GM23338 (cell line): ENCODE data around the gene SLC6A5.

Experiments used
- EZH2phosphoT487 ChIP-seq: fragments of 200-600 bp; sonication (generic); IDR thresholded peaks from one replicate; pipeline ENCODE4 v1.8.1; 2018; ENCODE audit warnings: antibody characterized with exemption; ENCODE audit not compliant: unreplicated experiment
- TF ChIP-seq, protein P1 (sequence below): IDR thresholded peaks from 2 replicates; pipeline ENCODE4 v1.6.1; 2016; ENCODE audit warnings: antibody characterized with exemption
- TF ChIP-seq, protein P2 (sequence below): IDR thresholded peaks from one replicate; pipeline ENCODE4 v1.6.1; 2018; ENCODE audit warnings: antibody characterized with exemption; ENCODE audit not compliant: unreplicated experiment
- TF ChIP-seq, protein P3 (sequence below), 2 experiments: fragments of 200-600 bp in 1 of 2; sonication (generic) in 1 of 2; conservative IDR thresholded peaks; 2 replicates each; pipeline versions ENCODE4 v1.5.1 to v1.6.1; 2016 to 2017; ENCODE audit warnings: antibody characterized with exemption in 2 of 2, low read depth in 2 of 2, mild to moderate bottlenecking in 2 of 2, moderate library complexity in 1 of 2

DNA sequence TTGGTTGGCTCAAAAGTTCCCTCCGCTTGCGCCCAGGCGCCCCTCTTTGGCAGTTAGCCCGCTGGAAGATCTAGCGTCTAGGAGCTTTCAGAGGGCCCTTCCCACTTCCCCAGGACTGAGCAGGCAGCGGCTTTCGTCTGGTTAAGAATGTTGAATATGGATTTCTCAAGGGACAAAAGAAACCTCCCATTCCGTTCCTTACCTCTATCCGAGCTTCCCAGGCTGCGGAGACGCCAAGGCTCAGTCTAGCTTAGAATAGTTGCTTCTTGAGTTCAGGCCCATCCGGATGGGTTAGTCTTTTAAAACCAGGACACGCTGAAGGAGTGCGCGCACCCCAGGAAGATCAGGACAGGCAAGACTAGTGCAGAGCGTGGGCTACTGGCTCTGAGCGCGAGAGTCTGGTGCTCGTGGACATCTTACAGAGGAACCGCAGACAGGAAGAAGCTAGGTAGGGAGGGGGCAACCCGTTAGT is 71.6 kb downstream of the SLC6A5 start:
- TF ChIP-seq, protein P1, sequence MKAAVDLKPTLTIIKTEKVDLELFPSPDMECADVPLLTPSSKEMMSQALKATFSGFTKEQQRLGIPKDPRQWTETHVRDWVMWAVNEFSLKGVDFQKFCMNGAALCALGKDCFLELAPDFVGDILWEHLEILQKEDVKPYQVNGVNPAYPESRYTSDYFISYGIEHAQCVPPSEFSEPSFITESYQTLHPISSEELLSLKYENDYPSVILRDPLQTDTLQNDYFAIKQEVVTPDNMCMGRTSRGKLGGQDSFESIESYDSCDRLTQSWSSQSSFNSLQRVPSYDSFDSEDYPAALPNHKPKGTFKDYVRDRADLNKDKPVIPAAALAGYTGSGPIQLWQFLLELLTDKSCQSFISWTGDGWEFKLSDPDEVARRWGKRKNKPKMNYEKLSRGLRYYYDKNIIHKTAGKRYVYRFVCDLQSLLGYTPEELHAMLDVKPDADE, result no peak
- TF ChIP-seq, protein P2, sequence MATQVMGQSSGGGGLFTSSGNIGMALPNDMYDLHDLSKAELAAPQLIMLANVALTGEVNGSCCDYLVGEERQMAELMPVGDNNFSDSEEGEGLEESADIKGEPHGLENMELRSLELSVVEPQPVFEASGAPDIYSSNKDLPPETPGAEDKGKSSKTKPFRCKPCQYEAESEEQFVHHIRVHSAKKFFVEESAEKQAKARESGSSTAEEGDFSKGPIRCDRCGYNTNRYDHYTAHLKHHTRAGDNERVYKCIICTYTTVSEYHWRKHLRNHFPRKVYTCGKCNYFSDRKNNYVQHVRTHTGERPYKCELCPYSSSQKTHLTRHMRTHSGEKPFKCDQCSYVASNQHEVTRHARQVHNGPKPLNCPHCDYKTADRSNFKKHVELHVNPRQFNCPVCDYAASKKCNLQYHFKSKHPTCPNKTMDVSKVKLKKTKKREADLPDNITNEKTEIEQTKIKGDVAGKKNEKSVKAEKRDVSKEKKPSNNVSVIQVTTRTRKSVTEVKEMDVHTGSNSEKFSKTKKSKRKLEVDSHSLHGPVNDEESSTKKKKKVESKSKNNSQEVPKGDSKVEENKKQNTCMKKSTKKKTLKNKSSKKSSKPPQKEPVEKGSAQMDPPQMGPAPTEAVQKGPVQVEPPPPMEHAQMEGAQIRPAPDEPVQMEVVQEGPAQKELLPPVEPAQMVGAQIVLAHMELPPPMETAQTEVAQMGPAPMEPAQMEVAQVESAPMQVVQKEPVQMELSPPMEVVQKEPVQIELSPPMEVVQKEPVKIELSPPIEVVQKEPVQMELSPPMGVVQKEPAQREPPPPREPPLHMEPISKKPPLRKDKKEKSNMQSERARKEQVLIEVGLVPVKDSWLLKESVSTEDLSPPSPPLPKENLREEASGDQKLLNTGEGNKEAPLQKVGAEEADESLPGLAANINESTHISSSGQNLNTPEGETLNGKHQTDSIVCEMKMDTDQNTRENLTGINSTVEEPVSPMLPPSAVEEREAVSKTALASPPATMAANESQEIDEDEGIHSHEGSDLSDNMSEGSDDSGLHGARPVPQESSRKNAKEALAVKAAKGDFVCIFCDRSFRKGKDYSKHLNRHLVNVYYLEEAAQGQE, result no peak
- TF ChIP-seq, protein P3, sequence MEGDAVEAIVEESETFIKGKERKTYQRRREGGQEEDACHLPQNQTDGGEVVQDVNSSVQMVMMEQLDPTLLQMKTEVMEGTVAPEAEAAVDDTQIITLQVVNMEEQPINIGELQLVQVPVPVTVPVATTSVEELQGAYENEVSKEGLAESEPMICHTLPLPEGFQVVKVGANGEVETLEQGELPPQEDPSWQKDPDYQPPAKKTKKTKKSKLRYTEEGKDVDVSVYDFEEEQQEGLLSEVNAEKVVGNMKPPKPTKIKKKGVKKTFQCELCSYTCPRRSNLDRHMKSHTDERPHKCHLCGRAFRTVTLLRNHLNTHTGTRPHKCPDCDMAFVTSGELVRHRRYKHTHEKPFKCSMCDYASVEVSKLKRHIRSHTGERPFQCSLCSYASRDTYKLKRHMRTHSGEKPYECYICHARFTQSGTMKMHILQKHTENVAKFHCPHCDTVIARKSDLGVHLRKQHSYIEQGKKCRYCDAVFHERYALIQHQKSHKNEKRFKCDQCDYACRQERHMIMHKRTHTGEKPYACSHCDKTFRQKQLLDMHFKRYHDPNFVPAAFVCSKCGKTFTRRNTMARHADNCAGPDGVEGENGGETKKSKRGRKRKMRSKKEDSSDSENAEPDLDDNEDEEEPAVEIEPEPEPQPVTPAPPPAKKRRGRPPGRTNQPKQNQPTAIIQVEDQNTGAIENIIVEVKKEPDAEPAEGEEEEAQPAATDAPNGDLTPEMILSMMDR (conservative IDR thresholded peaks at IDR 0.05; ENCODE audit: low read depth in 2 of 2), result no peak
- no peak for TF ChIP-seq EZH2phosphoT487
